Trophoblast cell (in vitro differentiated cells and primary cell): Measurements from ENCODE around the gene NBDY.

ENCODE experiments used
- DNase-seq, 2 donors: peaks; one replicate each; pipeline ENCODE4 v3.0.0-alpha.2; 2016
- H2AFZ ChIP-seq: 2 replicates; pipeline ENCODE4 v1.6.1; 2013; ENCODE audit warnings: low read length, moderate library complexity, mild to moderate bottlenecking; ENCODE audit not compliant: insufficient read depth, poor library complexity
- H2AK5ac ChIP-seq: 2 replicates; pipeline ENCODE4 v1.6.1; 2013; ENCODE audit warnings: mild to moderate bottlenecking, low read length
- H2BK120ac ChIP-seq: 2 replicates; pipeline ENCODE4 v1.6.1; 2013; ENCODE audit warnings: low read length, mild to moderate bottlenecking, moderate library complexity; ENCODE audit not compliant: insufficient read depth, poor library complexity
- H2BK12ac ChIP-seq: 2 replicates; pipeline ENCODE4 v1.6.1; 2013; ENCODE audit warnings: mild to moderate bottlenecking, low read length, moderate library complexity
- H2BK5ac ChIP-seq: 2 replicates; pipeline ENCODE4 v1.6.1; 2013; ENCODE audit warnings: low read length, low read depth, moderate library complexity, mild to moderate bottlenecking; ENCODE audit not compliant: poor library complexity
- H3K14ac ChIP-seq: 2 replicates; pipeline ENCODE4 v1.6.1; 2013; ENCODE audit warnings: mild to moderate bottlenecking, low read length
- H3K18ac ChIP-seq: 2 replicates; pipeline ENCODE4 v1.6.1; 2013; ENCODE audit warnings: mild to moderate bottlenecking, low read length
- H3K23ac ChIP-seq: 2 replicates; pipeline ENCODE4 v1.6.1; 2013; ENCODE audit warnings: low read length
- H3K27ac ChIP-seq: 2 replicates; pipeline ENCODE4 v1.5.1; 2013; ENCODE audit warnings: low read depth, mild to moderate bottlenecking, inconsistent platforms, low read length, moderate library complexity
- H3K27me3 ChIP-seq: 2 replicates; pipeline ENCODE4 v1.6.1; 2013; ENCODE audit warnings: inconsistent platforms, mild to moderate bottlenecking, low read length, moderate library complexity; ENCODE audit not compliant: insufficient read depth
- H3K36me3 ChIP-seq, 2 experiments: 1 replicate in 1 of 2; 2 replicates in 1 of 2; pipeline ENCODE4 v1.6.1; 2013; ENCODE audit warnings: low read length in 2 of 2, mild to moderate bottlenecking in 2 of 2, moderate library complexity in 1 of 2; ENCODE audit not compliant: insufficient read depth in 2 of 2, control insufficient read depth in 1 of 2
- H3K4ac ChIP-seq: 2 replicates; pipeline ENCODE4 v1.6.1; 2013; ENCODE audit warnings: low read depth, mild to moderate bottlenecking, low read length, moderate library complexity
- H3K4me1 ChIP-seq, 2 experiments: 1 replicate in 1 of 2; 2 replicates in 1 of 2; pipeline ENCODE4 v1.6.1; 2013; ENCODE audit warnings: low read length in 2 of 2, mild to moderate bottlenecking in 2 of 2, moderate library complexity in 1 of 2; ENCODE audit not compliant: insufficient read depth in 2 of 2, control insufficient read depth in 1 of 2
- H3K4me2 ChIP-seq: 2 replicates; pipeline ENCODE4 v1.6.1; 2013; ENCODE audit warnings: inconsistent platforms, mild to moderate bottlenecking, low read length, moderate library complexity
- H3K4me3 ChIP-seq: 2 replicates; pipeline ENCODE4 v1.5.1; 2013; ENCODE audit warnings: mild to moderate bottlenecking, low read depth, low read length, inconsistent platforms
- H3K79me1 ChIP-seq: one replicate; pipeline ENCODE4 v1.6.1; 2013; ENCODE audit warnings: low read length
- H3K79me2 ChIP-seq: 2 replicates; pipeline ENCODE4 v1.6.1; 2013; ENCODE audit warnings: low read length, mild to moderate bottlenecking; ENCODE audit not compliant: control insufficient read depth, insufficient read depth, poor library complexity
- H3K9ac ChIP-seq: 2 replicates; pipeline ENCODE4 v1.6.1; 2013; ENCODE audit warnings: mild to moderate bottlenecking, low read length
- H3K9me3 ChIP-seq: 2 replicates; pipeline ENCODE4 v1.6.1; 2013; ENCODE audit warnings: low read depth, mild to moderate bottlenecking, control low read depth, inconsistent platforms, low read length; ENCODE audit not compliant: insufficient read depth
- H4K12ac ChIP-seq: 2 replicates; pipeline ENCODE4 v1.6.1; 2013; ENCODE audit warnings: low read depth, mild to moderate bottlenecking, low read length, moderate library complexity
- H4K8ac ChIP-seq: 2 replicates; pipeline ENCODE4 v1.6.1; 2013; ENCODE audit warnings: low read depth, mild to moderate bottlenecking, low read length, moderate library complexity
- H4K91ac ChIP-seq: one replicate; pipeline ENCODE4 v1.6.1; 2013; ENCODE audit warnings: low read depth, mild to moderate bottlenecking, low read length, moderate library complexity
- WGBS: extraction: QIAGEN DNeasy Blood & Tissue Kit; methylation state at CpG from one replicate; pipeline ENCODE4 v1.1.7; 2013; ENCODE audit warnings: missing lambda C conversion rate; ENCODE audit not compliant: insufficient read length, insufficient coverage; ENCODE audit errors: extremely low coverage; 5-methylcytosine and 5-hydroxymethylcytosine counted together

NBDY gene

GRCh38 chrX:56853436-56853835 lies 124.4 kb downstream of the NBDY start:
- no CpG with 5 or more reads among the region's 9 CpGs for WGBS
- H2AK5ac ChIP-seq = no peak overlapping the region
- no peak overlapping the region for H4K12ac ChIP-seq
- no peak for DNase-seq
- H3K27ac ChIP-seq = no peak overlapping the region
- H3K79me1 ChIP-seq = no peaks in the 10 kb centered on the region
- no peaks in the 10 kb centered on the region for H3K27me3 ChIP-seq
- H3K4ac ChIP-seq = no peak overlapping the region
- no peak overlapping the region for H4K91ac ChIP-seq
- H3K36me3 ChIP-seq = no peaks in the 10 kb centered on the region
- no peak overlapping the region for H2AFZ ChIP-seq
- no peak overlapping the region for H4K8ac ChIP-seq
- no peak overlapping the region for H3K23ac ChIP-seq
- no peak overlapping the region for H2BK120ac ChIP-seq
- no peak overlapping the region for H3K14ac ChIP-seq
- no peak overlapping the region for H3K18ac ChIP-seq
- no peak overlapping the region for H3K9ac ChIP-seq
- H3K4me3 ChIP-seq = no peak overlapping the region
- no peaks in the 10 kb centered on the region for H3K9me3 ChIP-seq
- H3K4me2 ChIP-seq = no peak overlapping the region
- no peaks in the 10 kb centered on the region for H3K79me2 ChIP-seq
- H3K4me1 ChIP-seq = no peaks in the 10 kb centered on the region
- H2BK5ac ChIP-seq = no peak overlapping the region
- H2BK12ac ChIP-seq = no peak overlapping the region

- Histone ChIP-seq H4K8ac (no peak overlapping the region), H3K4me3 (no peak overlapping the region), H4K91ac (no peak overlapping the region), H2BK12ac (no peak overlapping the region), H3K79me1 (no peaks in the 10 kb centered on the region), H3K18ac (no peak overlapping the region), H2AK5ac (no peak overlapping the region), H2BK5ac (no peak overlapping the region), H3K23ac (no peak overlapping the region), H3K27ac (no peak overlapping the region), H2AFZ (no peak overlapping the region), H2BK120ac (no peak overlapping the region), H3K4ac (no peak overlapping the region), H3K4me1 (no peaks in the 10 kb centered on the region), H4K12ac (no peak overlapping the region), H3K27me3 (no peaks in the 10 kb centered on the region), H3K14ac (no peak overlapping the region), H3K9ac (no peak overlapping the region), H3K79me2 (no peaks in the 10 kb centered on the region), H3K9me3 (no peaks in the 10 kb centered on the region), H3K4me2 (no peak overlapping the region), H3K36me3 (no peaks in the 10 kb centered on the region)
- no peak for DNase-seq
- WGBS = no CpG with 5 or more reads among the region's 1 CpG
These were observed 128.0 kb downstream of the NBDY start for GRCh38 chrX:56857042-56857441.

- Histone ChIP-seq H4K12ac (no peak overlapping the region), H3K27ac (no peak overlapping the region), H2AK5ac (no peak overlapping the region), H3K9ac (no peak overlapping the region), H3K4me2 (no peak overlapping the region), H3K36me3 (no peaks in the 10 kb centered on the region), H3K4ac (no peak overlapping the region), H3K14ac (no peak overlapping the region), H4K91ac (no peak overlapping the region), H3K9me3 (no peaks in the 10 kb centered on the region), H2BK5ac (no peak overlapping the region), H4K8ac (no peak overlapping the region), H3K4me3 (no peak overlapping the region), H2AFZ (no peak overlapping the region), H3K79me2 (no peaks in the 10 kb centered on the region), H2BK120ac (no peak overlapping the region), H2BK12ac (no peak overlapping the region), H3K79me1 (no peaks in the 10 kb centered on the region), H3K23ac (no peak overlapping the region), H3K18ac (no peak overlapping the region), H3K27me3 (no peaks in the 10 kb centered on the region), H3K4me1 (no peaks in the 10 kb centered on the region)
- WGBS = no CpG with 5 or more reads among the region's 2 CpGs
- DNase-seq = no peak
These were observed 131.8 kb downstream of the NBDY start for GRCh38 chrX:56860888-56861287.
